A549 treated with RU486 at 1 μM for 4 hours (cell line): ENCODE measurements around the gene TEX28. TPM values are rescaled to one million over a fixed set of nuclear protein-coding genes. Genes with fewer than 3 reads are reported as not detected.

ENCODE experiments used
- total RNA-seq: library from RNA; stranded (reverse); fragments of 200-300 nt; extraction: Qiagen RNA extraction; gene quantifications from 5 replicates; pipeline ENCODE4 v1.2.3, GENCODE V29; 2022; ENCODE audit warnings: low read depth

TEX28 gene, protein sequence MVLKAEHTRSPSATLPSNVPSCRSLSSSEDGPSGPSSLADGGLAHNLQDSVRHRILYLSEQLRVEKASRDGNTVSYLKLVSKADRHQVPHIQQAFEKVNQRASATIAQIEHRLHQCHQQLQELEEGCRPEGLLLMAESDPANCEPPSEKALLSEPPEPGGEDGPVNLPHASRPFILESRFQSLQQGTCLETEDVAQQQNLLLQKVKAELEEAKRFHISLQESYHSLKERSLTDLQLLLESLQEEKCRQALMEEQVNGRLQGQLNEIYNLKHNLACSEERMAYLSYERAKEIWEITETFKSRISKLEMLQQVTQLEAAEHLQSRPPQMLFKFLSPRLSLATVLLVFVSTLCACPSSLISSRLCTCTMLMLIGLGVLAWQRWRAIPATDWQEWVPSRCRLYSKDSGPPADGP
- not detected in 5 replicates for total RNA-seq

GRCh38 chrX:154294791-154295574 is at the start of gene TEX28:
Gene TEX28, minus strand, starts transcription at chrX:154295124. Its CDS starts 3,007 bp downstream, at chrX:154292117.

GRCh38 chrX:154295664-154296310 is 863 bp upstream of the TEX28 start, which contains the start of gene TKTL1:
Gene TKTL1, plus strand, starts transcription at chrX:154295795. Its CDS starts 65 bp downstream, at chrX:154295860.

DNA sequence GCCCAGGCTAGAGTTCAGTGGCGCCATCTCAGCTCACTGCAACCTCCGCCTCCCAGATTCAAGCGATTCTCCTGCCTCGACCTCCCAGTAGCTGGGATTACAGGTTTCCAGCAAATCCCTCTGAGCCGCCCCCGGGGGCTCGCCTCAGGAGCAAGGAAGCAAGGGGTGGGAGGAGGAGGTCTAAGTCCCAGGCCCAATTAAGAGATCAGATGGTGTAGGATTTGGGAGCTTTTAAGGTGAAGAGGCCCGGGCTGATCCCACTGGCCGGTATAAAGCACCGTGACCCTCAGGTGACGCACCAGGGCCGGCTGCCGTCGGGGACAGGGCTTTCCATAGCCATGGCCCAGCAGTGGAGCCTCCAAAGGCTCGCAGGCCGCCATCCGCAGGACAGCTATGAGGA is 37.6 kb downstream of the TEX28 start, which contains the start of gene OPN1MW3:
Gene OPN1MW3 (plus strand): TSS at position 301 of the 400 bp plus-strand sequence. CDS start 38 bp downstream, at position 339.

Other genes with a start within 250 kb of the TEX28 start
- 16.0 to 22.8 TPM (median 19.3 TPM) in 5 replicates for gene MECP2, start 197.4 kb downstream of the TEX28 start, total RNA-seq
- gene OPN1LW, start 150.9 kb downstream of the TEX28 start, total RNA-seq, result not detected in 5 replicates
- not detected in 5 replicates for gene OPN1MW, start 112.5 kb downstream of the TEX28 start, total RNA-seq
- not detected in 5 replicates for gene OPN1MW2, start 75.4 kb downstream of the TEX28 start, total RNA-seq
- gene OPN1MW3, start 37.5 kb downstream of the TEX28 start, total RNA-seq, result not detected in 5 replicates
- gene TKTL1, start 671 bp upstream of the TEX28 start, total RNA-seq, result not detected in 5 replicates
- gene FLNA, start 79.5 kb upstream of the TEX28 start, total RNA-seq, result 1,374 to 1,670 TPM (median 1,583 TPM) in 5 replicates
- 127 to 170 TPM (median 155 TPM) in 5 replicates for gene EMD, start 84.2 kb upstream of the TEX28 start, total RNA-seq
- 5,191 to 5,756 TPM (median 5,342 TPM) in 5 replicates for gene RPL10, start 103.3 kb upstream of the TEX28 start, total RNA-seq
- gene DNASE1L1, start 114.1 kb upstream of the TEX28 start, total RNA-seq, result 20.6 to 30.0 TPM (median 26.9 TPM) in 5 replicates
- gene TAFAZZIN, start 116.4 kb upstream of the TEX28 start, total RNA-seq, result 29.0 to 38.9 TPM (median 33.3 TPM) in 5 replicates
- 72.3 to 108 TPM (median 104 TPM) in 5 replicates for gene ATP6AP1, start 133.6 kb upstream of the TEX28 start, total RNA-seq
- 88.0 to 102 TPM (median 92.6 TPM) in 5 replicates for gene GDI1, start 142.0 kb upstream of the TEX28 start, total RNA-seq
- 89.4 to 122 TPM (median 110 TPM) in 5 replicates for gene FAM50A, start 149.0 kb upstream of the TEX28 start, total RNA-seq
- 8.6 to 15.9 TPM (median 10.8 TPM) in 5 replicates for gene PLXNA3, start 163.2 kb upstream of the TEX28 start, total RNA-seq
- 48.7 to 73.2 TPM (median 69.0 TPM) in 5 replicates for gene LAGE3, start 184.2 kb upstream of the TEX28 start, total RNA-seq
- 57.8 to 73.0 TPM (median 60.0 TPM) in 5 replicates for gene UBL4A, start 191.5 kb upstream of the TEX28 start, total RNA-seq
- 31.5 to 42.6 TPM (median 39.9 TPM) in 5 replicates for gene SLC10A3, start 195.5 kb upstream of the TEX28 start, total RNA-seq
- gene FAM3A, start 221.1 kb upstream of the TEX28 start, total RNA-seq, result 30.7 to 46.1 TPM (median 43.4 TPM) in 5 replicates